HG02623 (cell line): ENCODE data around the gene SEL1L.
A peak's percentile ranks its signal among the peaks of the same experiment; 100 is the strongest.
"Not testable (repeated sequence)": the region's sequence is repeated elsewhere in the genome, so short reads cannot be mapped to it uniquely, and the experiment has no call there.

Source experiments
- ATAC-seq: cut with Tn5 transposase; IDR thresholded peaks from one replicate; pipeline ENCODE4 v1.9.1; 2021; ENCODE audit warnings: moderate library complexity; ENCODE audit not compliant: unreplicated experiment

The SEL1L gene

DNA sequence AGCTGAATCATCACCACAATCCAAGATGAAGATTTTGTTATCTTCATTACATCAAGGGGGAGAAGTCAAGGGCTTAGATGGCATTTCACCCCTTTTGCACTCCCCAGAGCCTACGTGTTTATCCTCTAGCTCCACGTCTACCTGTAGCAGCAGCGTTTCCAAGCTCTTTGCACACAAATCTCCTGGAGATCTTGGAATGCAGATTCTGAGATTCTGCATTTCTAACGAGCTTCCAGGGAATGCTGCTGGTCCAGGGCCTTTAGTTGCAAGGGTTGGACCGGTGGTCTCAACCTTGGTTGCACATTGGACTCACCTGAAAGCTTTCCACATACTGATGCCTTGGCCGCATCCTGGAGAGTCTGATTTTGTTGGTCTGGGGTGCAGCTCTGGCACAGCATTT lies 84.1 kb downstream of the SEL1L start:
- no peak for ATAC-seq

DNA sequence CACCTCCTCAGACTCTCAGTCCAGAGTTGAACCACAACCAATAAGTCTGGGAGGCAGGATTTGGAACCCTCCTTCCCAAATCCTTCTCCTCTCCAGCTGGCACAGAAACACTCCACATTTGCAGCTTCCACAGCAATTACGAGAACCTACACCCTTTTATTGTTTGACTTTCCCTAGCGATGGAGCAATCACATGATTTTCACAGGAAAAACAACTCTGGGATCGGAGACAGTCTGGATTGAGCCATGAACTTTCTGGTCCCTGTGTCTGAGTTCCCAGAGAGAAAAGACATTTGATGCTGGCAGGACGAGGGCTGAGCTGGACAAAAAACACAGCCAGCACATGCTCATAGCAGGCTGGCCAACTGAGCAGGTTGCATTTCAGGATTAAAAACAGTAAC lies 84.5 kb downstream of the SEL1L start:
- ATAC-seq = no peak

DNA sequence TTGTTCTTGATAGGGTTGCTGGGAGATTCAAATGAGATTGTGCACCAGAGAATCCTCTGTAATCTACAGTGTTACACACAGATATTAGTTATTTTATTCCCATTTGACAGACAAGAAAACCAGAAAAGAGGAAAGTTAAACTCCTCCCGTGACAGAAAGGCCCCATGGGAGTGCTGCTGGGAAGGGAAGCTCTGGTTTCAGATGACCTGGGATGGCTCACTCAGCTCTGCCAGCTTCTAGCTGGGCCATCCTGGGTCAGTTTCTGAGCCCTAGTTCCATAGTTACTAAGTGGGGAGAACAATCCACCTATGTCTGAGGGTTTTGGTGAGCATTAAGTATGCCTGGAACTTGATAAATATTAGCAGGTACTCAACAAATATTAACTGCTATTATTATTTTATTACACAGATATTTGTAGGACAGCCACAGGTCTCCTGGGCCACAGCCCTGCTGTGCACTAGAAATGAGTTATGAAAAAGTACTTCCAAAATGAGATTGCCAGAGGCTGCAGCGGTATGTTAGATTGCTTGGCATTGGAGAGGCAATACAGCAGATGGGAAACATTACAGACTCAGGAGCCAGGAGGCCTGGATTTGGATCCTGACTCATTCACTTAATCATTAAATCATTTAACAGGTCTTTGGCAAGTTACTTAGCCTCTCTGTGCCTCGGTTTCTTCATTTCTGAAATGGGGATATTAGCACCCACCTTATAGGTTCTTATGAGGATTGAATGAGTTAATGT lies 86.5 kb downstream of the SEL1L start:
- no peak for ATAC-seq

DNA sequence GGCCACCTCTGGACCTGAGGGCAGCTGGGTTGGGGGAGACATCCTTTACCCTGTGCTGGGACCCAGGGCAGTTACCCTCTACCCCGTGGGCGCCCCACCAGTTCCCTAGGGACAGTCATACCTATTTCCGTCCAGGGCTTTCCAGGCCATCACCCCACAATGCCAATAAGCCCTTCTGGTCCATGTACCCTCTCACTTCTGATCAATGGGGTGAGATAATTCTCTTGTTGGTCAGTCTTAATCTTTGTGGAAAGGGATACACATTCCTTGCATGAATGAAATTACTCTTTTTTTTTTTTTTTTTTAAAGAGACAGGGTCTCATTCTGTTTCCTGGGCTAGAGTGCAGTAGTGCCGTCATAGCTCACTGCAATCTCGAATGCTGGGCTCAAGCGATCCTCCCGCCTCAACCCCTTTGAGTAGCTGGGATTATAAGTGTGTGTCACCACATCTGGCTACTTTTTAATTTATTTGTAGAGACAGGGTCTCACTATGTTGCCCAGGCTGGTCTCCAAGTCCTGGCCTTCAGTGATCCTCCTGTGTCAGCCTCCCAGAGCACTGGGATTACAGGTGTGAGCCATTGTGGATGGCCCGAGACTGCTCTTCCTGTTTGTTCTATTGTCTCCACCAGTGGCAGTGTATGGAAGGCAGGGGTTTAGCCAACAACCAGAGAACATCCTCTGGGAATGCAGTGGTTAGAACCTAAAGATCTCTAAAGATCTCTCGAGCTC lies 87.2 kb downstream of the SEL1L start:
- ATAC-seq = no peak

DNA sequence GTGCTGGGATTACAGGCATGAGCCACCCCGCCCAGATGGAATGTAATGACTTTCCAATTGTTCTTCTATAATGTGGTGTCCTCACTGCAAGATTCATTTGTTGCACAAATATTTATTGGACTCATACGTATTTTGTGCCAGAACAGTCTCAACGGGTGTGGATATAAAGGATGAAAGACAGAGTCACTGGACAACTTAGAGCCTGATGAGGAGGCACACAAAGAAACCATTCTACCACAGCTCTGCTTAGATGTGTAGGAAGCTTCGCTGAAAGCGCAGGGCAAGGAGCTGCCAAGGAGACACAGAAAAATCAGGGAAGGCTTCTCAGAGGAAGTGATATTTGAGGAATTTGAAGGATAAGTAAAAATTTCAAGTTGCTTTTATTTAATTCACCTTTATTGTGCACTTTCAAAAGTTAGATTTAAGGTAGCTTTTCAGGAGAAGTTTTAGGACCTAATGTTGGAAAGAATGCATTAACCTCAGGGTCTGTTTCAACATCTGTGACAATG lies 92.0 kb downstream of the SEL1L start:
- no peak for ATAC-seq

DNA sequence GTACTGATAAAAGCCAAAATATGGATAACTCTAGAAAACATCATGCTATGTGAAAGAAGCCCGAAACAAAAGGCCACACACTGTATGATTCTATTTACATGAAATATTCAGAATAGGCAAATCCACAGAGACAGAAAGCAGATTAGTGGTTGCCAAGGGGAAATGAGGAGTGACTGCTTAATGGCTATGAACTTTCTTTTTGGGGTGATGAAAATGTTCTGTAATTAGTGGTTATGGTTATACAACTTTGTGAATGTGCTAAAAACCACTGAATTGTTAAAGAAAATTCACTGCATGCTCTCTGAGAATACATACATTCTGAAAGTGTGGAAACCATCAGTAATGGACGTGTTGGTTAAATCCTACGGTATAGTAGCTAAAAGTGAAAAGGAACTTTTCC lies 93.6 kb downstream of the SEL1L start:
- no peak for ATAC-seq

DNA sequence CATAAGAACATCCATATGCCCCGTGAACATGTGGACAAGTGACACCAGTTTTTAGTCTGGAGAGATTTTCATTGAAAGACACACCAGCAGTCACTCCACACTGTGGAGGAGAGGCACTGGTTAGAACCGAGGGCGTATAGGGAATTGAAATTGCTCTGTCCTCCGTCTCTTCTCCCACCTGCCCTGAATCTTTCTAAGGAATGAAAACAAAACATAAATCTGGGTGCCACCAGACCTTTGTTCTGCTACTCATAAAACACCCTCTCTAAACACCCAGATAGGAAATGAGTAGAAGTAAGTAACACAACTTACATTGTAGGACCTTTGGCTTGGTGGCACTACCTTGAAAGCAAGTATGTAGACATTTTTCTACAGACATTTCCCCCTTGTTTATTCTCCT lies 96.4 kb downstream of the SEL1L start:
- ATAC-seq = no peak

DNA sequence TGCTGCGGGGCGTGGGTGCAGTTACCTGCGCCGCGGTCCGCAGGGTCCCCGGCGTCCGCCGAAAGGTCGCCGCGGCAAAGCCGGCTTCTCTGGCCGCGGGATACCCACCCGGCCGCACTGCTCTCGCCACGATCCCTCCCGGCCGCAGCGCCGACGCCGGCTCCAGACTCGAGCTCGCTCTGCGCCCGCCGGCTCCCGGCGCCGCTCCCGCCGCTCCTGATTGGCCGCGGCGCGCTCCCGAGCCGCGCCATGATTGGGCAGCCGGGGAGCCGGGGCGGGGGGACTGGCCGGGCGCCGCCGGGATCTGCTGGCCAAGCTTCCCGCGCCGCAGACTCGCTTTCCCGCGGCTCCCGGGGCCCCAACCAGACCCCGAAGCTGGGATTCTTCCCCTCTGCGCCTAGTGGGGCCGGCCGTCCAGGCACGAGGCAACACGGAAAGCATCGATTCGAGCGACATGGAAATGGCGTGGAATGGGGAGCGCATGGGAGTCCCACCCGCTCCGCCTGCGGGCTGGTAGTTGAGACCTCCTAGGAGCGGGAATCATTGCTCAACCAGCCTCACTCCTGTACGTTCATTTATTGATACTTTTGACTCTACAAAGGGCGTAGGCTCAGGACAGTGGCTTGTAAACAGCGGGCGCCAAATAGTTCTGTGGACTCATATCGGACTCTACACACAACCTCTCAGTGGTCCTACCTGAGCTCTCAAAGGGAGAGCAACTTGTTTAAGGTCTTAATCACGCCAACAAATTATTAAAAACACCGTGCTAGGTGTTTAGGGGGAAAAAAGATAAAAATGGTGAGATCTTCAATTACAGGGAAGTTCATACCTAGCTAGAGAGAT lies 97.1 kb downstream of the SEL1L start:
- peak; percentile 82 for ATAC-seq

DNA sequence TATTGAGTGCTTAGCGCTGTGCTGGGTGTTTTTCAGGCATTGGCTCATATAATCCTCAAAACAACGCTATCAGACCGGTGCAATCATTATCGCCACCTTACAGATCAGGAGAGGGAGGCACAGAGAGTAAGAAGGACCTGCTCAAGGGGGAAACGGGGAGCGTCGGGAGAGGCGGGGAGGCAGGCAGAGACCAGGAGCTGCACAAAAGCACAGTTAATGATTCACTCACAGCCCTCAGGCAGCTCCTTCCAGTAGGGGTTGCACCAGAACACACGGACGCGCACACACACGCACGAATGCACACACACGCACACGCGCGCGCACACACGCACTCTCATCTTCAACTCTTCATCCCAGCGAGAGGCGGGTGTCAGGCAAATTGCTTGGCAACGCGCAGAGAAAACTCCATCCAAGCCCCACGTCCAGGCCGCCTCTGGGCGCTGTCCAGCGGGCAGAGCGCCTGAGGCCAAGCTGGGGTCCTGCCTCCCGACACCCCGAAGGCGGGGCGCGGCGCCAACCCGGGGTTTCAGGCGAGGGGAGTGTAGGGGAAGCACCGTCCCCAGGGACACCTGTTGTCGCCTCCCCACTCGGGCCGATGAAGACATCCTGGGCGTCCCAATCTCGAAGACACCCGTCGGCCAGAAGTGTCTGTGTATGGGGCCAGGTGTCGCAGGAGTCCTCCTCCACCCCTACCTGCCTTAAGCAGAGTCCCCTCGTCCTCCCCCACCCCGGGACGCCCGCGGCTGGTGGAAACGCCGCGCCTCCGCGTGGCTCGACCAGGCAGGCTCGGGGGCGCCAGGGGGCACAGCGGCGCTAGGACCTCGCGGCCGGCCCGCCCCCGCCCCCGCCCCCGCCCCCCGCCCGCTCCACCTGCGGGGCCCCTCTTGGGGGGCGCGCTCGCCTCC lies 98.0 kb downstream of the SEL1L start:
- peak; percentile 37 for ATAC-seq

DNA sequence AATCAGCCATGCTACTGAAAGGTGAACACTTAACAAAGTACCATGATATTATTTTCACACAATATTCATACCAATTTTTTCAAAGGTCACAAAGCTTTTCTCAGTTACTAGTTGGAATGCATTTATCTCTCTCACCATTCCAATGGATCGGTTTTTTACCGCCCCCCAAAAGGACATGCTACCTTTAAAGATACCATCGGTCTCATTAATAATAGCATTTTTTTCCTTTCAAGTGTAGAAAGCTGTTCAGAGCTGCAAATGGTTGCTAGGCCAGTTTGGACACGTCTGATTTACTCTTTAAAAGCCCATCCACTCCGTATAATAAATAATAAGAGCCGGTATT lies 98.6 kb downstream of the SEL1L start:
- no peak for ATAC-seq

DNA sequence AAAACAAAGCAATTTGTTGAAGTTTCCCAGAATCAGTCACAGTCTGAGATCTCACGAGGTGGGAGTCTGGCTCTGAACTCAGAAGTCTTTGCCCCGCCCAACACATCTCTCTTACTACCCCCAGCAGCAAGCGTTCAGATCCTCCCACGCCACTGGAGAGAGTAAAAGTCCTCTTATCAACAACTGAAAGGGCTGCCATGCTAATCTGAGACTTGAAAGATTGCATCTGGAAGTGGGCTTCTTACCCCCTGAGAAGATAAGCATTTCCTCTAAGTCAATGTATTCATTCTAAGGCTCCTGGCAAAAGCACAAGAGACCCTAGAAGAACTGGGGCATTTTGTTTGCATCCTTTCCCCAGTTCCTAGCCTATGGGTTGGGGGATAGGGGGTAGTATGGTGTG lies 99.4 kb downstream of the SEL1L start:
- ATAC-seq = no peak

DNA sequence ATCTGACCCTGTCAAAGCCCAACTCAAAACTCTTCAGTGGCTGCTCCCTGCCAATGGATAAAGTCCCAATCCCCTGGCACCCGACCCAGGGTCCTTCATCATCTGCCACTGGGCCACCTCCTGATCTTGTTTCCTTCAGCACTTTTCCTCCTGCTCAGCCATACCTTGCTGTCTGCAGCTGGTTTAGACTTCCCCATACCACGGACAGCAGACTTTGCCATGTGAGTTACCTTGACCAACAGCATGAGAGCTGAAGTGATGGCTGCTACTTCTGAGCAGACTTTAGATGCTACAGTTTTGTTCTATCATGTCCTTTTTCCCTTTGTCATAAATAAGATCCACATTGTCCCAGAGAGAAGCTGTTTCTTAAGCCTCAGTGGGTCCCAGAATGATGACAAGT lies 100.3 kb downstream of the SEL1L start:
- no peak for ATAC-seq

DNA sequence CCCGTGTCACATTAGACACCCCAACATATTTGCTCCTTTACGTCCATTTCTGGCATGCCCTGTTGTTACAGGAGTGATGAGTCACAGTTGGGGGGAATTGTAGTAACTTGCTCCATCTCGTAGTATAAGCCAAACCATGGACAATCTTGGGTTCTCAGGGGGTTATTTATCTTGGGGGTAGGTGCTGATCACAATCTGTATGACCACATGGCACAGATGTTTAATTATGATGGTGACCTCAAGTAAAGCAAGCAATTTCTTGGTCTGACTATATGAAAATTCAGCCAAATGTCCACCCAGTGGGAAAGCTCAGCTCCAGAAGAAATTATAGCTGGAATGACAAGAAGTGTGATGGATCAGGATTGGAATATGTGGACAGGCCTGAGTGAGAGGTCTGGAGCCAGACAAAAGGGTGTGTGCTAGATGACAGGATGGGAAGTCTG lies 101.4 kb downstream of the SEL1L start:
- no peak for ATAC-seq

DNA sequence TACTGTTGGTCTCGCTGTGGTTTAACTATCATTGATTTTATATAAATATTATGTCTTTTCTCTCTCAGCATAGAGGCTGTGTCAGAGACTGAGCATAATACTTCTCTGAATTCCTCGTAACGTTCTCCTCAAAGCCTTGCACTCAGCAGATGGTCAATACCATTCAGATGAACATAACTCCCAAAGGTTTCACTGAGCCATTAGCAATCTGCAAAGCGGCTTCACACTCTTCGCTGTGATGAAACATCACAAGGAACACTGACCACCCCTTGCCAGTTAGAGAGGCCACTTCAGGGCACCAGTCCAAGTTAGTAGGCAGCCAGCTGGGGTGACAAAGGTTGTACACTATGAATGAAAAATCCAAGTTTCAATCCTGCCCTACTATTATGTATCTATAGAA lies 103.4 kb downstream of the SEL1L start:
- no peak for ATAC-seq

DNA sequence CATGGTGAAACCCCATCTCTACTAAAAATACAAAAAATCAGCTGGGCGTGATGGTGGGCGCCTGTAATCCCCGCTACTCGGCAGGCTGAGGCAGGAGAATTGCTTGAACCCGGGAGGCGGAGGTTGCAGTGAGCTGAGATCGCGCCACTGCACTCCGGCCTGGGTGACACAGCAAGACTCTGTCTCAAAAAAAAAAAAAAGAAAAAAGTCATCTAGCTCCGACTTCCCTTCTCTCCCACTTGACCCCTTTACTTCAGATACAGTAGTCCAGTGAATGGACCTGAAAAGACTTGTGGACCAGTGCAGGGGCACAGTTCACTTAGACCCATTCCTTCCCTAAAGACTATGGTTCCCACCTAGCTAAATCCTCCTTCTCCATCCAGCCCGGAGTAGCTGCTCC lies 103.9 kb downstream of the SEL1L start:
- not testable (repeated sequence) for ATAC-seq

DNA sequence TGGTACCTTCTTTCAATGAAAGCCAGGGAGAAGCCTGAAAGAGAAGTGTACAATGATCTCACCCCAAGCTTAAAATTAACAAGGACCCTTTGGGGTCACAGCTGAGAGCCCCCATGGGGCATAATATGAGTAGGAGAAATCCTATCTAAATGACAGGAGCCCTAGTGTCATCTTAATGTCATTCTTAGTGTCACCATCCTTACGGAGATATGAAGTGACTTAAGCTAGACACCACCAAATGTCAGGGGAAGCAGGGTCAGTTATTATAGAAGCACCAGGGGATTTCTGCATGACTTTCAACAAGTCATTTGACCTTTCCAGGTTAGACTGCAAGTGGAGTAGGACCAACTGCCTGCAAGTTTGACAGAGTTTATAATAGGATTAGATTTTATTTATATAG lies 104.6 kb downstream of the SEL1L start:
- no peak for ATAC-seq

DNA sequence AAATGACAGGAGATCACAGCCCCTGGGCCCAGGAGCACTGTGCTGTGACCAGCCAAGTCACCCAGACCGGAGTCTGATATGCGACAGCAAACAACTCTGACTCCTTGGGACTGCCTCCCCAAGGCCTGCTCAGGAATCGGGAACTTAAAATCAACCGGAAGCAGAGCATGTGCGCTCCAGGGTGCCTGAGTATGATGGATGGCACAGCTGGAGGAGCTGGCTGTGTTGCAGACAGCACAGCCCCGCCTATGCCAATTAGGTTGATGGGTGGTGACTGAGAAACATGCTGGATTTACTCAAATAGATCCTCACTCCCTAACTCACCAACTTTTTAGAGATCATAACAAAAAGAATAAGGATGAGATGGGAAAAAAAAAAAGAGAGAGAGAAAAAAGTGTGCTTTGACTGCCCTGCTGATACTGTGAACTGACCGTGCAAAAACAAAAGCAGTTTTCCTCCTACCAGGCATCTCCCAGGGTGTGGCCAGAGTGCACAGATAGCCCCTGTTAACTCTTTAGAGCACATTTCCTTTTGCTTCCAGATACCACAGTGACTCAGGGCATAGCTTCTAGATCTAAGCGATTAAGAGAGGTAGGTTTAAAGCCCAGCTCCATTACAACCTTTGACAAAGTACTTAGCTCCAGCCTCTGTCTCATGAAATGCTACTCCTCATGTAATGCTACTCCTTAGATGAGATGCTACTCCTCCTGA lies 106.2 kb downstream of the SEL1L start:
- ATAC-seq = no peak

DNA sequence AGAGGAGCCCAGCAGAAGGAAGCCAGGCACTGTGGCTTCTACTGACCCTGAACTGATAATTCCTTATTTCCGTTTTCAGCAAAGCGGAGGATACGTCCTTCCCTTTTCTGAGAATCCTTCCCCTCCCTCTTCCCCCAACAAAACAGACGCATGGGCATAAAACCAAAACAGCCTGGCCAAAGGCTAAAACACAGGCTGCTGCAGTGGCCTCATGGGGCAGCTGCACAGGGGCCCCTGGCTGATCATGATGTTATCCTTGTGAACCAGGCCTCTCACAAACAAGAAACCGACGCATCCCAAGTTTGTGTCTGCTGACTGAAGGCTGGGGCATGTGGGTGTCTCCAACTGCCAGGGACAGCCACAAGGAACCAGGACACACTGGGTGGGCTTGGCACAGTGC lies 110.1 kb downstream of the SEL1L start:
- ATAC-seq = no peak
